ENCODE results near the gene MAPK7. TPM values are rescaled to one million over a fixed set of nuclear protein-coding genes. Genes with fewer than 3 reads are reported as not detected.
"Not testable (repeated sequence)": the region's sequence is repeated elsewhere in the genome, so short reads cannot be mapped to it uniquely, and the experiment has no call there.

The MAPK7 gene
- polyA plus RNA-seq, 1 donor = 23.5 TPM

DNA sequence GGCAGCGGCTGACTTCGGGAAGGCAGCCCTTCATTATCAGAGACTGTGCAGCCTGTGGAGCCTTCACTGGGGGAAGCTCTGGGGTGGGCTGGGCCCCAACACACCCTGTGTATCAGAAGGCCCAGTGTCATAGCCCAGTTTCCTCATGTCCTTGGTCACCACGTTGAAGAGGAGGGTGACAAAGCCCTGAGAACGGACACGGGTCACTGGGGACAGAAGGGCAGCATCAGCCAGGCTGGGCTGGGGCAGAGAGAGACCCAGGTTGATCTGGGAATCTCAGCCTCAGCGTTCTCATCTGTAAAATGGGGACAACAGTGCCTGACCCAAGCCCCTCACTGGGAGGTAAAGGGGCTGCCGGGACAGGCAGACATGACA is 35.1 kb upstream of the MAPK7 start:
- no peak for DNase-seq

GRCh38 chr17:19343671-19344151 is 34.6 kb upstream of the MAPK7 start:
- no peak for DNase-seq

DNA sequence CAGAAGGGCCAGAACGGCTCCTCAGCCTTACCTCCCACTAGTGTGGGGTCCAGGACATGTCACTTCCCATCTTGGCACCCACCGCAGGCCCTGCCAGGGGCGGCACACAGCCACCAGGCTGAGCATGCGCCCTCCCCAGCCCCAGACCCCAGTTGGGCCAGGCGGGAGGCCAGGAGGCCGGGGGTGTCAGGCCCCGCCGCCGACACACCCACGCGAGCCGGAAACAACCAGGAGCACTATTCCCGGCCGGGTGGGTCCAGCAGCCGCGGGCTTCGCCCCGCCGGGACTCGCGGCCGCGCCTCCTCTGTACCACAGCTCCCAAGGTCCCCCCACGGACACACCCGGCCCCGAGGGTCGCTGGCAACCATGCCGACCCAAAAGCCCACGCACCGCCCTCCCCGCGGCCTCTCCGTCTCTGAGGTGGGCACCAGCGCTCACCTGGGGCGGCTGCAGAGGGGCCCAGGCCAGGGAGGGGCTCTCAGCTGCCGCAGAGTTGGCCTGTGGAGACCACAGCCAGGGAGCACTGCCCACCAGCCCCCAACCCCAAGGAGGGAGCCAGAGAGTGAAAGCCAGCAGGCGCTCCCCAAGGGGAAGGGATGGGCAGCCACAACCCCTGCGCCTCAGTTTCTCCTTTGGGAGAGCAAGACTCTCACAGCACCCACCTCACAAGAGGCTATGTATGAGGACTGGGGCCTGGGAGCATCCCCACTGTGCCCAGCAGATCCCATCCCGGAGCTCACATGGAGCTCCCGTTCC is 33.8 kb upstream of the MAPK7 start:
- no peak for DNase-seq

DNA sequence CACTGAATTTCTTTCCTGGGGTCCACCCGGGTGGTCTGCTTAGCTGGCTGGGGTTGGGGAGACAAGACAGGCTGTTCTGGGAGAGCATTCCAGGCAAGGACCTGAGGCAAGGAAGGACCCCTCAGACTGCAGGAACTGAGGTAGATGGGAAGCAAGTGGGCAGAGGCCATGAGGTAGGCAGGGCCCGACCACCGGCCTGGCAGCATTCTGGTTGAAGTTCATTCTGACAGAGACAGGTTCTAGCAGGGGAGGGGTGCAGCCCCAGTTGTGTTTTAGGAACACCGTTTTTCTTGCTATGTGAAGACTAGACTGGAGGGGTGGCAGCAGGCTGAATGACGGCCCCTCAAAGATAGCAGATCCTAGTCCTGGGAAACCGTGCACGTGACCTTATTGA is 33.2 kb upstream of the MAPK7 start:
- DNase-seq = no peak

DNA sequence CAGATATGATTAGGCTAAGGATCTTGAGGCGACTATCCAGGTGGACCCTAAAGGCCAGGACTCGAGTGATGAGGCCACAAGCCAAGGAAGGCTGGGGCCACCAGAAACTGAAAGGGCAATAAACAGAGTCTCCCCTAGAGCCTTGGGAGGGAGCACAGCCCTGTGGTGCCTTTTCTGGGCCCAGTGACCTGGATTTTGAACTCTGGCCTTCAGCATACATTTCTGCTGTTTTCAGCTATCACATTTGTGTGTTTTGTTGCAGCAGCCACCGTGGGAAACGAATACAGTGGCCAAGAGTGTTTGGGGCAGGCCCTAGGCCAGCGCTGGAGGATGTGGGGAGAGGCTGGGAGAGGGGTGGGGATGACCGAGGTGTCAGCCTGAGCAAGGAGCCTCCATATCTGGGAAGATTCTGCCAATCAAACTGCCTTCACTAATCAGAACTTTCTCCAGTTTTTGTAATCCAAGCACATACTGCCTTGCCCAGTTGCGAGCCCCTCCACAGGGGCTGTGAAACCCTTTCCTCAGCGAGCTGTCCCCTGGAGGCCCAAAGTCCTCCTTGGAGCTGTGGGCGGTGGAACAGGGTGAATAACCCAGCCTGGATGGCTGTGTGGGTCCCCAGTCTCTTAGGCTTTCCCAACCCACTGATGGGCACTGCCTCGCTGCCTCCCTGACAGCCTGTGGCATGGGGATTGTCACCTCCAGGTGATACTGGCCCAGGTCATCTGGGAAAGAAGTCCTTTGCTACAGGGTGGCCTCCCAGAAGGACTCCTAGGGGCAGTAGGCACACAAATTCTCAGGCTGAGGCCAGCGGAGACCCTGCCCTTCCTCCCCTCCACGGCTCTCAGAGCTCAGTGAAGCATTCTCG is 32.6 kb upstream of the MAPK7 start:
- DNase-seq = no peak

GRCh38 chr17:19346351-19347255 is 31.7 kb upstream of the MAPK7 start:
- peak; percentile 81 for DNase-seq

DNA sequence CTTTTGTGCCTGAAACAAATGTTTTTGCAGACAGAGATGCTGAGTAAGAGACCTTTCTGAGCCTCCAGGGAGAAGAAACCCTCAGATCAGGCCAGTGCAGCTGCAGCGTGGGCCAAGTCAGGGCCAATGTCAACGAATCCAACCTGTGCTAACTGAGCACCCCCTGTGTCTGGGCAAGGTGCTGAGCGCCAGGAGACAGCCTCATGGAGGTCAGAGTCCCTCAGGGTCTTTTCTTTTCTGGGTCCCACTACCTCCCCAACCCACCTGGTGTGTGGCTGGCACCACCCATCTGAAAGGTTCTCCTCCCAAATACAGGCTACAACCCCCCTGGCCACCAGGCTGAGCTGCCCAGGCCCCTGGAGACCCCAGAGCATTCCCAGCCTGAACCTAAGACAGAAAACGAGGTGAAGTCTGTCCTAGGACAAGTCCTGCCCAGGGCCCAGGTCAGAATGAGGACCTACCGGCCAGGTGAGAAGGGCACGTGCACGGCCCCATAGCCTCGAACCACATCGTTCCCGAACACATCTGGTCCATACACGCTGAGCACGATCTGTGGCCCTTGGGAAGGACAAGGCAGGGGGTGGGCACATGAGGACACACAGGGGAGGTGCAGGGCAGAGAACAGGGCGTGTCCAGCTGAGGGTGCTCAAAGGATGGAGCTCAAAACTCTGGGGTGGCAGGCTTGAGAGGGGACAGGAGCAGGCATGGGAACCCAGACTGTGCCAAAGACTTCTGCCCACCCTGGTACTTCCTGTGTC is 30.8 kb upstream of the MAPK7 start:
- DNase-seq = no peak

DNA sequence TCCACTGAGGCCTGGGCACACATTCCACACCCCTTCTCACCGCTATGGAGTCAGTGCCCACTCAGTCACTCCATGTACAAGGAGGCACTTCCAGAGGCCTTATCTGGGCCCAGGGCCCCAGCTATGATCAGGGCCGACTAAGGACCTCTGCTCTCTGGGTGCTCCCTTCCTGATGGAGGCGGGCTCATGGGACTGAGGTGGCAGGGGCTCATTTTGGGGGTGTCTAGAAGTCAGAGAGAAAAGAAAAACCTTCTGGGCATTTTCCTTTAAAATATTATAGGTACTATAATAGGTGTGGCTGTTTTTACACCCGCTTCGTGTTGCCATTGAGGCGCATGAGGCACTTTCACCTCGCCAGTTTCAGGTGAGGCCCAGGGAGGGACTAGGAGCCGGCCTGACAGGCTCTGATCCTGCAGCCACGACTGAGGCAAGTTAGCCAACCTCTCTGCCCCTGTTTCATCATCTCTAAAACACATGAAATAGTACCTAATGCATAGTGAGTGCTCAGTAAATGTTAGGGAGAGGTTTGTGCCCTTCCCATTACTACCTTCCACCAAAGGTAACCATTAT is 30.1 kb upstream of the MAPK7 start:
- no peak for DNase-seq

DNA sequence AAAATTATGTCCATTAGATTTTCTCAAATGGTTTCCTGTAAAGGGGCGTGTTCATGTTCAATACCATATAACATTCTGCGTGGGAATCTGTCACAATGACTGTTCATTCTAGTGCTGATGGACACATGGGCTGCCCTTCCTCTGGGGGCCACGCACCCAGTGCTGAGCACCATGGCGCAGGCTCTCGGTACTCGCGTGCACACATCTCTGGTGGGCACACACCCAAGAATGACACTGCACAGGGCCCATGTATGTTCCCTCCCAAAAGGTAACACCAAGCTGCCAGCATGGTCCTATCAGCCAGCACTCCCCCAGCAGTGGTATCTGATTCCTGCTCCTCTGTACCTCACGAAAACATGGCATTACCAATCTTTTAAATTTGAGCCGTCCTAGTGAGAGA is 29.5 kb upstream of the MAPK7 start:
- DNase-seq = no peak

GRCh38 chr17:19353401-19353800 is 24.9 kb upstream of the MAPK7 start:
- not testable (repeated sequence) for DNase-seq

DNA sequence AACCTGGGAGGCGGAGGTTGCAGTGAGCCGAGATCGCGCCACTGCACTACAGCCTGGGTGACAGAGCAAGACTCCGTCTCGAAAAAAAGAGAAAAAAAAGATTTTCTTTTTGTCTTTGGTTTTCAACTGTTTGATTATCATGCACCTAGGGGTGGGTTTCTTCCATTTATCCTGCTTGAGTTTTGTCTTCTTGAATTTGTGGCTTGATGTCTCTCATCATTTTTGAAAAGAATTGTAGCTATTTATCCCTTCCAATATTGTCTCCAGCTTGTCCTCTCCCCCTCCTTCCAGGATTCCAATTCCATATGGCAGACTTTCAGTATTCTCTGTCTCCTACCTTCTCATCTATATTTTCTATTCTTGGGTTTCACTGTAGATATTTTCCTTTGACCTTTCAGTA is 23.6 kb upstream of the MAPK7 start:
- DNase-seq = no peak

GRCh38 chr17:19357351-19357750 is 20.9 kb upstream of the MAPK7 start:
- DNase-seq = no peak

- DNase-seq = no peak
Measured at GRCh38 chr17:19357761-19358160, 20.5 kb upstream of the MAPK7 start.

DNA sequence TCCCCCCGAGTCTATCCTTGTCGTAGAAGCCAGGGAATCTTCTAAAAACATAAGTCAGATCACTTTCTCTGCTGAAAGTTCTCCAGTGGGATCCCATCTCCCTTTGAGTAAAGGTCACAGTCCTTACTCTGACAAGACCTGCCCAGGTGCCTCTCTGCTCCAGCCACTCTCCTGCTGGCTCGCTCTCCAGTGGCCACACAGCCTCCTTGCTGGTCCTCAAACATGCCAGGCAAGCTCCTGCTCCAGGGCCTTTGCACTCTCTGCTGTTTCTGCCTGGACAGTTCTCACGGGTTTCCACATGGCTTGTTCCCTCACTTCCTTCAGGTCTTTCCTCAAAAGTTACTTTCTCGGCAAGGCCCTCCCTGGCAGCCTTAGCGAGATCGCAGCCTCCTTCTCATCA is 19.1 kb upstream of the MAPK7 start:
- DNase-seq = no peak

GRCh38 chr17:19359856-19360255 is 18.4 kb upstream of the MAPK7 start:
- DNase-seq = no peak

DNA sequence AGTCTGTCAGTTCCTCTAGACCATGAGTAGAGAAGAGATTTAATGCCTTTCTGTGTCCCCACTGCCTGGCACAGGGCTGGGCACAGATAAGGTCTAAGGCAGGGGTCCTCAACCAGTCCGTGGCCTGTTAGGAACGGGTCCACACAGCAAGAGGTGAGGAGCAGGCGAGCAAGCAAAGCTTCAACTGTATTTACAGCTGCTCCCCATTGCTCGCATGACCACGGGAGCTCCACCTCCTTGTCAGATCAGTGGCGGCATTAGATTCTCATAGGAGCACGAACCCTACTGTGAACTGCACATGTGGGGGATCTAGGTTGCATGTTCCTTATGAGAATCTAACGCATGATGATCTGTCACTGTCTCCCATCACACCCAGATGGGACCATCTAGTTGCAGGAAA is 17.5 kb upstream of the MAPK7 start:
- no peak for DNase-seq

DNA sequence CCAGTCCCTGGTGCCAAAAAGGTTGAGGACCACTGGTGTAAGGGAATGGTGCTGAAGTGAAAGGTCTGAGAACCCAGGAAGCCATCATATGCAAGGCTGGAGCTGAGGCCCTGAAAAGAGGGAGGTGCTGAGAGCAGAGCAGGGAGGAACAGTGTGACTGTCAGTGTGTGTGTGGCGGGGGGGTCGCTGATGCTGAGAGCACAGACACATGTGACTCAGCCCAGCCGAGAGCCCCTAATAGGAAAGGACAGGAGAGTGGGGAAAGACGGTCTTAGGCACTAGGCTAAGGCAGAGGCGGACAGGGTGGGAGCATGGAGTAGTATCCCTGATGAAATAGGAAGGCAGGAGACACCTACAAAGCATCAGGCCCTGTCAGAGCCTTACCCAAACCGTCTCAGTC is 17.0 kb upstream of the MAPK7 start:
- DNase-seq = no peak

- no peak for DNase-seq
Measured at GRCh38 chr17:19361944-19362276, 16.4 kb upstream of the MAPK7 start.

GRCh38 chr17:19362277-19363113 is 15.8 kb upstream of the MAPK7 start, which contains the start of gene B9D1:
TSS of gene B9D1 (minus strand) at chr17:19362723. CDS start at chr17:19362569, 154 bp downstream.
- DNase-seq = peak; percentile 95

GRCh38 chr17:19363114-19363438 is 15.2 kb upstream of the MAPK7 start:
- no peak for DNase-seq

Data from hindlimb muscle (tissue), 1 donor.